HG03571 (cell line): ENCODE measurements around the gene WWP2.
"Not testable (repeated sequence)": the region's sequence is repeated elsewhere in the genome, so short reads cannot be mapped to it uniquely, and the experiment has no call there.

Experiments used
- ATAC-seq: cut with Tn5 transposase; IDR thresholded peaks from one replicate; pipeline ENCODE4 v1.9.1; 2021; ENCODE audit not compliant: unreplicated experiment

WWP2 gene

DNA sequence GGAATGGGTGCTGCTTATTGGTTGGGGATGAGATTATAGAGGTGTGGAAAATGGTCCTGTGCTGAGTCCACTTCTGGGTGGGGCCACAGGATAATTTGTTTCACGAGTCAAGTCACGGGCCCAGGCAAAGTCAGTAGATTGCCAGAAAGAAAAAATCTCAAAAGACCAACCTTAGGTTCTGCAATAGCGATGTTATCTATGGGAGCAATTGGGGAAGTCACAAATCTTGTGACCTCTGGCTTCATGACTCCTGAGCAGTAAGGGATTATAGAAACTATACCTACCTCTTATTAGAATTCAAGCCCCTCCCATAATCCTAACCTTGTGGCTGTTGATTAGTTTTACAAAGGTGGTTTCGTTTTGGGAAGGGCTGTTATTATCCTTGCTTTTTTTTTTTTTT lies 31.4 kb downstream of the WWP2 start:
- ATAC-seq, result no peak

GRCh38 chr16:69794486-69794885 lies 32.4 kb downstream of the WWP2 start:
- ATAC-seq, result no peak

GRCh38 chr16:69796285-69797118 lies 34.4 kb downstream of the WWP2 start:
- ATAC-seq, result no peak

DNA sequence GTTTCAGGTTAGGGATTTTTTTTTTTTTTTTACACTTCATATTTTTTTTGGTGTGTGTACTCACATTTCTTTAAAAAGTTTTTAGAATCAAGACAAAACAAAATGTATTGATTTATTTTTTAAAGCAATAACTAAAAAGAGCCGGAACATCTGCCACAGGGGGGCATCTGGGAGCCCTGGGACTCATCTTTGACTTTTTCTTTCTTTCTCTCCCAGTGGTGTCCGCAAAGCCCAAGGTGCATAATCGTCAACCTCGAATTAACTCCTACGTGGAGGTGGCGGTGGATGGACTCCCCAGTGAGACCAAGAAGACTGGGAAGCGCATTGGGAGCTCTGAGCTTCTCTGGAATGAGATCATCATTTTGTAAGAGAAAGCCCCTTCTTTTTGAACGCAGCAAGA lies 36.3 kb downstream of the WWP2 start:
- ATAC-seq, result no peak

DNA sequence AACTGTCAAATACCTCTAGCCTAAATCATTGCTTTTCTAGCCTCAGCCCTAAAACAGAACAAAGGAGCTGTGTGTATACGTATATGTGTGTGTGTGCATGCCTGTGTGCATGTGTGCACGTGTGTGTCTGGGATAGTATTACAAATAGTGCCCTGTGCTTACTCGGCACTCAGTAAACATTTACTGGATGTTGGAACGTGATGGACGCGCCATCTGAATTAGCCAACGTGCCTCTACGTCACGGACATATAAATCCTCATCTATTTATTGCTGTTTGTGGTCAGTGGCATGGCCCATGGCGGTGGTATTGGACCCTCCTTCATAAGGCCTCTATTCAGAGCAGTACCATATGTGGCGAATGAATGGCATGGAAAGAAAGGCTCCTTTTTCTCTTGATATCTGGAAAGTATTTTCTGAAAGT lies 37.5 kb downstream of the WWP2 start:
- no peak for ATAC-seq

GRCh38 chr16:69804297-69804696 lies 42.2 kb downstream of the WWP2 start:
- no peak for ATAC-seq

DNA sequence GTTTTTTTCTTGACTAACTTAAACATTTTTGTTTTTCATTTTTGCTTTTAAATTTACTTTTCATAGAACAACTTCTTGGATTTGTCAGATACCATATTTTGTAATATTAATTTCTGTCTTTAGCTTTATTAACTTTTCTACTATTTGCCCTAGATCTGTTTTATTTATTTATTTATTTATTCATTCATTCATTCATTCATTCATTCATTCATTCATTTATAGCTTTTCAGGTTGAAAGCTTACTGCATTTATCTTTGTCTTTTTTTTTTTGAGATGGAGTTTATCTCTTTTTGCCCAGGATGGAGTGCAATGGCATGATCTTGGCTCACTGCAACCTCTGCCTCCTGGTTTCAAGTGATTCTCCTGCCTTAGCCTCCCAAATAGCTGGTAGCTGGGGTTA lies 44.6 kb downstream of the WWP2 start:
- ATAC-seq, result not testable (repeated sequence)

DNA sequence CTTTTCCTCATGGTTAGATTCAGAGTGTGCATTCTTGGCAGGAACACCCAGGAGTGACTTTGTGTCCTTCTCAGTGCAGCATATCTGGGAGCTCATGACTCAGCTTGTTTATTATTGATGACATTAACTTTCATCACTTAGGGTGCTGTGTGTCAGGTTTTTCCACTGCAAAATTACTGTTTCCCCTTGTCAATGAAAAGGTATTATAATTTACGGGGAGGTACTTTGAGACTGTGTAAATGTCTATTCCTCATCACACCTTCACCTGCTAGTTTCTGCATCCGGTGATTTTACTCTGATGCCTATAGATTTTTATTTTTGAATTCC lies 50.5 kb downstream of the WWP2 start:
- no peak for ATAC-seq

GRCh38 chr16:69814078-69814477 lies 51.9 kb downstream of the WWP2 start:
- no peak for ATAC-seq

DNA sequence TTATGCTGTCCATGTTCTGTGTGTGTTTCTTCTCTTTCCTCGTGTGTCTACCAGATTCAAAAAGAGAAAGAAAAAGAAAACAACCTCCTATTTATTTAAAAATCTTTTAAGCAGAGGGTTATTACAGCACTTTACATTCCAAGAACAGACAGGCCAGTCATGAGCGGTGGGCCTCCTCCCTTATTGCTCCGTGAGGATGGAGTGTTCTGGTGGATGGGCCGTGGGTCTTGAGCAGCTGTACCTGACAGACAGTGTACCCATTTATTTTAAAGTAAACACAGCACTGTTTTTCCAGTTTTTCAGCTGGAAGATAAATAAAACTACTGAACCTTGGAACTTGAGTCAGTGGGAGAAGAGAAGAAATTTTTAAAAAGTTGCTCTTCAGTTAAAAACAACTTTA lies 52.4 kb downstream of the WWP2 start:
- ATAC-seq, result no peak

DNA sequence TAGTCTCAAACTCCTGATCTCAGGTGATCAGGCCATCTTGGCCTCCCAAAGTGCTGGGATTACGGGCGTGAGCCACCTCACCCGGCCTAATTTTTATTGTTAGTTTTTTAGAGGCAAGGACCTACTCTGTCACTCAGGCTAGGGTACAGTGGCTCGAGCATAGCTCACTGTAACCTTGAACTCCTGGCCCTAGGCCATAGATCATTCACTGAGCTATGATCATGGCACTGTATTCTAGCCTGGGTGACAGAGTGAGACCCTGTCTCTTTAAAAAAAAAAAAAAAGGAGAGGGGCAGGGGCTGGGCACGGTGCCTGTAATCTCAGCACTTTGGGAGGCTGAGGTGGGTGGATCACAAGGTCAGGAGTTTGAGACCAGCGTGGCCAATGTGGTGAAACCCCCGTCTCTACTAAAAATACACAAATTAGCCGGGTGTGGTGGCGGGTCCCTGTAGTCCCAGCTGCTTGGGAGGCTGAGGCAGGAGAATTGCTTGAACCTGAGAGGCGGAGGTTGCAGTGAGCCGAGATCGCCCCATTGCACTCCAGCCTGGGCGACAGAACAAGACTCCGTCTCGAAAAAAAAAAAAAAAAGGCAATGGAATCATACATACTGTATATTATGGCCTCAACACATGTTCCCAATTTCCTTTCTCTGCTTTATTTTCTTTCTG lies 53.2 kb downstream of the WWP2 start:
- not testable (repeated sequence) for ATAC-seq

DNA sequence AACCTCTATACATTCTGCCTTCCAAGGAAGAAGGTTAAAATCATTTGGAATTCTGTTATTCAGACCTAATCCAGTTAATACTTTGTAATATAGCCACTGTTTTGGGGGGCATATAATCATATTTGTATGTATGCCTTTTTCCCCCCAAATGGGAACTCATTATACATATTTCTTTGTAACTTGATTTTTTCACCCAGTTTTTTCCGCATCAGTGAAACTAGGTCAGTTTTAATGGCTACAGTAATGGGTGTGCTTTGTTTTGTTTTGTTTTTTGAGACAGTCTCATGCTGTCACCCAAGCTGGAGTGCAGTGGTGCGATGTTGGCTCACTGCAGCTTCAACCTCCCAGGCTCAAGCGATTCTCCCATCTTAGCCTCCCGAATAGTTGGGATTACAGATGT lies 54.9 kb downstream of the WWP2 start:
- ATAC-seq, result no peak

GRCh38 chr16:69818891-69819545 lies 56.9 kb downstream of the WWP2 start:
- no peak for ATAC-seq

DNA sequence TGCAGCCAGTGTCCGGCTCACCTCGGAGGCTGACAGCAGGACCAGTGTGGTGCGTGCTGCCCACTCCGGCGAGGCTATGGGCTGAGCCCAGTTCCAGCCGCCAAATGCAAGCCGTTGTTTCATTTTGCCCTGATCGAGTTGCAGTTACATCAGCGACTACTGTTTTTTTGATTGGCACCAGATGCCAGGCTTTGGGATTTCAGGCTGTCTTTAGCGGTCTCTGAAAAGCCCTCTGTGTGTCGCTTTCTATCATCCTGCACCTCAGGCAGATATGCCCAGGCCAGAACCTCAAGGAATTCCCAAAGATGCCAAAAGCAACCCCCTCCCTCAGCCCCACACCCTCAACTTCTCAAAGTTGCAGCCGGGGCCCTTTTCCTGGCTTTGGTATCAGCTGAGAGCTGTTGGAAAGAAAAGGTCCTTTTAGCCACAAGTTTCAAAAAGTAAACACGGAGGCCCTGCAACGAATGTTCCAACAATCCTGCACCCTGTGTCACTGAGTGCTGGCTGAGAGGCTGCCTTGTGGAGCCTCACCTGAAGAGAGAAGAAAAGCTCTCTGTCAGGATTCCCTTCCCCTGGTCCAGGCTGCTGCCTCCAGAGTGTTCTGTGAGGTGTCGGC lies 58.9 kb downstream of the WWP2 start:
- no peak for ATAC-seq

- no peak for ATAC-seq
These were observed 59.7 kb downstream of the WWP2 start for GRCh38 chr16:69821844-69822173.

DNA sequence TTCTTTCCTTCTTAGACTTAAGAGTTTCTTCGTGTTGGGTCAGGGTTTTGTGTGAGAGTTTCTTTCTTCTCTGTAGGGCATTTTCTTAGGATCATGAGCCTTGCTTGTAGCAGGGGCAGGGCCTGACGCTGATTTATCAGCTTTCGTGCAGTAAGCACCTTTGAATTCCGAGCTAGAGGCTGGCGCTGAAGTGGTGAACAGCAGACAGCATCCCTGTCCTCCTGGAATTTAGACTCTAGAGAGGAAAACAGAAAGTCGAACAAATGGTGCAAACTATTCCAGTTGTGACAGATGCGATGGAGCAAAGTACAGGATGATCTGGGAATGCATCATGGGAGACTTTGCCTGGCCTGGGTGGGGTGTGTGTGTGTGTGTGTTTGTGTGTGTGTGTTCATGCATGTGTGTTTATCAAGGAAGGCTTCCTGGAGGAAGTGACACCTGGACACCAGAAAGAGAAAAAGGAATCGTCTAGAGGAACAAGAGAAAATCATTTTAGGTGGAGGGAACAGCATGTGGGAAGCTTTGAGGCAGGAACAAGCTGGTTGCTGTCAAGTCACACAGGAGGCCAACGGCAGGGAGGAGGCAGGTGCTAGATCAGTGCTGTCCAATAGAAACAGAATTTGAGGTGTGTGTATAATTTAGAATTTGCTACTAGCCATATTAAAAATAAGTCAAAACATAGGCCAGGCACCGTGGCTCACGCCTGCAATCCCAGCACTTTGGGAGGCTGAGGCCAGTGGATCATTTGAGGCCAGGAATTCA lies 60.2 kb downstream of the WWP2 start:
- ATAC-seq, result no peak

DNA sequence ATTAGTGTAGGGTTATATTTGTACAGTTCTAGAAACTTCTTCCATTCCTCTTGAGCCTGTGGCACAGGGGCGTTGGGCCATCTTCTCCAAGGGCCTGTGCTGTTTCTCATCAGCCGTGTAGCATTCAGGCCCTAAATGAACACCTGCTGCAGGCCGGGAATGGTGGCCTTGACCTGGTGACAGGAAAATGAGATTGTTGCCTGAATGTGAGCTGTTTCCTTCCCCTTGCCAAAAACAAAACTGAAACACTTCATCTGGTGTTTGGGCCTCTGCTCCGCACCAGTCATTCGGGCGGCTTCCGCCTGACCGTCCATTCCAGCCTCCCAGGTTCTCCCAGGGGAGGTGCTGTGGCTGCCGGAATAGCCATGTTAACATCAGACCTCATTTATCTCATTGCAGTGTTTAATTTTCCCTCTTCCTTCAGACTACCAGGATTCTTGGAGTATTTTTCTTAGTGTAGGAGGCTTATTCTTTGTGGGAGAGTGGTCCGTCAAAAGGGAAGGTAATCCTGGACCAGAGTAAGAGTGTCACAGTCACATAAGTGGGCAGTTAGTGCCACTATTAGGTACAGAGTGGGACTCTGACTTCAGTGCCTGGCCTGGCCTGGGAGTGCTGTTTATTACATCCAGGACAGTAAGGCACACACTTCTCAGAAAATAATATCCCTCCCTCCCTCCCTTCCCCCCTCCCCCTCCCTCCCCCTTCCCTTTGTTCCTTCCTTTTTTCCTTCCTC lies 61.9 kb downstream of the WWP2 start:
- peak; percentile 79 for ATAC-seq

DNA sequence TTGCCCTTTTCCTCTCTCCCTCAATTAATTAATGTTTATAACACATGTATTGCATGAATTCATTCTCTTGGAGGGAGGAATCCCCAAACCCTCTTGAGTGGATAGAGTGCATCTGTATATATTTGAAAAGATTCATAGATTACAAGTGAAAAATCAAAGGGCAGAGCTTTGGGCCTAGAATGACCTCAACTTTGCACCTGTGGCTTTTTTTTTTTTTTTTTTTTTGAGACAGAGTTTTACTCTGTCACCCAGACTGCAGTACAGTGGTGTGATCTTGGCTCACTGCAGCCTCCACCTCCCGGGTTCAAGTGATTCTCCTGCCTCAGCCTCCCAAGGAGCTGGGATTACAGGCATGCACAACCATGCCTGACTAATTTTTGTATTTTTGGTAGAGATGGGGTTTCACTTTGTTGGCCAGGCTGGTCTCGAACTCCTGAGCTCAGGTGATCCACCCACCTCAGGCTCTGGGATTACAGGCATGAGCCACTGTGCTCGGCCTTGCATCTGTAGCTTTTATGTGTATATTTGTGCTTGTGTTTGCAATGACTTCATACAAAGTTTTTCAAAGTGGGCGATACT lies 62.5 kb downstream of the WWP2 start:
- not testable (repeated sequence) for ATAC-seq

DNA sequence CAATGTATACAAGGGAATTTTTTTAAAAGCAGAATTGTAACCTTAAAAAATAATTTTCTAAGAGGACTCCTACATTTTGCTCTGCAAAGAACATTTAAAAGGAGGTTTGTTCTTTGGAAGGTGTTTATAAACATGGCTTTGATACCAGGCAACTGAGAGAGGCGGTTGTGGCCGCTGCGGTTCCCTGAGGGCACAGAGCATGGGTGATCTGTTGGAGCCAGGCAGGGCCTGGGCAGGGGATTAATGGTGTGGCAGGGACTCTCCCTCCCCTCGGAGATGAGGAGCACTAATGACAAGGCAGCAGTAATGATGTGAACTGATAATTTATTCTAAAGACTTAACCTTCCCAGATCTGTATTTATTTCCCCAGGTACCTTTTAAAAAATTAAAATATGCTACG lies 65.4 kb downstream of the WWP2 start:
- no peak for ATAC-seq

GRCh38 chr16:69829338-69829737 lies 67.2 kb downstream of the WWP2 start:
- ATAC-seq, result no peak
